KOPT-K1 (cell line): ENCODE results near the gene DMKN.

Experiments used
- H3K27ac ChIP-seq: fragments of 200-600 bp; sonication (generic); 2 replicates; pipeline ENCODE4 v1.5.1; 2016; ENCODE audit warnings: antibody characterized with exemption, mild to moderate bottlenecking, low read depth, low read length; ENCODE audit not compliant: poor library complexity, severe bottlenecking
- H3K36me3 ChIP-seq: fragments of 200-600 bp; sonication (generic); 2 replicates; pipeline ENCODE4 v1.5.1; 2017; ENCODE audit warnings: antibody characterized with exemption, mild to moderate bottlenecking, low read length, moderate library complexity; ENCODE audit not compliant: insufficient read depth
- H3K9me3 ChIP-seq: fragments of 200-600 bp; sonication (generic); 2 replicates; pipeline ENCODE4 v1.5.1; 2017; ENCODE audit warnings: antibody characterized with exemption, low read length, mild to moderate bottlenecking; ENCODE audit not compliant: insufficient read depth, poor library complexity, severe bottlenecking

DMKN gene

GRCh38 chr19:35539850-35540249 is 26.4 kb upstream of the DMKN start:
- no peak overlapping the region for H3K27ac ChIP-seq
- no peaks in the 10 kb centered on the region for H3K36me3 ChIP-seq
- H3K9me3 ChIP-seq: no peaks in the 10 kb centered on the region

GRCh38 chr19:35539314-35539713 is 25.9 kb upstream of the DMKN start:
- H3K36me3 ChIP-seq: no peaks in the 10 kb centered on the region
- H3K27ac ChIP-seq: no peak overlapping the region
- no peaks in the 10 kb centered on the region for H3K9me3 ChIP-seq

DNA sequence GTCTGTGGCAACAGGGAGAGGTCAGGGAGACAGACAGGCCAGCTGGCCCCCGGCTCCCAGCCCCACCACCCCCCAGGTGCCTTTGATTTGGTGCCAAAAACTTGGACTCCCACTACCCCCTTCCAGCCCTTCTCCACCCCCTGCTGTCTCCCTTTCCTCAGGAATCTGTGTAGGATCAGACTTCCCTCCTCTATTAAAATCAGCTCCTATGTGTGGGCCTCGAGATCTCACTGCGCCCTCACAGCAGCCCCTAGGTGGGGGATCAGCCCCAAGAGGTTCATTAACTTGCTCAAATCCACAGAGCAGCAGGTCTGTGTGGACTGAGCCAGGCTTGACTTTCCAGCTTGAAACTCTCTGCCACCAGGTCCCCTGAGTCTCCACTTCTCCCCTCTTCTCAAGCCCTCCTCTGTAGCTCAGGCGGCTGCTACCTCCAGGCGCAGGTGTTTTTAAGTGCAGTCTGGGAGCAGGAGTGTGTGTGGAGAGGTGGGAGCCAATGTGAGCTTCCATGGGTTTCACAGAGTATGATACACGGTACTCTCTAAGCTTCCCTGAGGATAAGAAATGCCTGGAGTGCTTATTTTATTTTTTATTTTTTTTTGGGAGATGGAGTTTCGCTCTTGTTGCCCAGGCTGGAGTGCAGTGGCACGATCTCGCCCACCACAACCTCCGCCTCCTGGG is 21.5 kb upstream of the DMKN start:
- Histone ChIP-seq H3K9me3 (no peaks in the 10 kb centered on the region), H3K27ac (no peak overlapping the region), H3K36me3 (no peaks in the 10 kb centered on the region)

- no peaks in the 10 kb centered on the region for H3K9me3 ChIP-seq
- no peaks in the 10 kb centered on the region for H3K36me3 ChIP-seq
- H3K27ac ChIP-seq: no peak overlapping the region
These were observed 20.5 kb upstream of the DMKN start for GRCh38 chr19:35533822-35534392.

- no peak within 1 kb of the TSS for H3K27ac ChIP-seq
- no peaks in the 10 kb centered on the region for H3K36me3 ChIP-seq
- no peaks in the 10 kb centered on the region for H3K9me3 ChIP-seq
These were observed 19.9 kb upstream of the DMKN start, which contains the start of gene GAPDHS for GRCh38 chr19:35533201-35533821. GAPDHS (plus strand) TSS chr19:35533456; CDS start chr19:35533528, 72 bp downstream.

GRCh38 chr19:35531291-35531690 is 17.8 kb upstream of the DMKN start:
- Histone ChIP-seq H3K27ac (no peak overlapping the region), H3K9me3 (no peaks in the 10 kb centered on the region), H3K36me3 (no peaks in the 10 kb centered on the region)

GRCh38 chr19:35529241-35530218 is 16.1 kb upstream of the DMKN start:
- H3K36me3 ChIP-seq: no peaks in the 10 kb centered on the region
- H3K9me3 ChIP-seq: no peaks in the 10 kb centered on the region
- H3K27ac ChIP-seq: no peak overlapping the region

DNA sequence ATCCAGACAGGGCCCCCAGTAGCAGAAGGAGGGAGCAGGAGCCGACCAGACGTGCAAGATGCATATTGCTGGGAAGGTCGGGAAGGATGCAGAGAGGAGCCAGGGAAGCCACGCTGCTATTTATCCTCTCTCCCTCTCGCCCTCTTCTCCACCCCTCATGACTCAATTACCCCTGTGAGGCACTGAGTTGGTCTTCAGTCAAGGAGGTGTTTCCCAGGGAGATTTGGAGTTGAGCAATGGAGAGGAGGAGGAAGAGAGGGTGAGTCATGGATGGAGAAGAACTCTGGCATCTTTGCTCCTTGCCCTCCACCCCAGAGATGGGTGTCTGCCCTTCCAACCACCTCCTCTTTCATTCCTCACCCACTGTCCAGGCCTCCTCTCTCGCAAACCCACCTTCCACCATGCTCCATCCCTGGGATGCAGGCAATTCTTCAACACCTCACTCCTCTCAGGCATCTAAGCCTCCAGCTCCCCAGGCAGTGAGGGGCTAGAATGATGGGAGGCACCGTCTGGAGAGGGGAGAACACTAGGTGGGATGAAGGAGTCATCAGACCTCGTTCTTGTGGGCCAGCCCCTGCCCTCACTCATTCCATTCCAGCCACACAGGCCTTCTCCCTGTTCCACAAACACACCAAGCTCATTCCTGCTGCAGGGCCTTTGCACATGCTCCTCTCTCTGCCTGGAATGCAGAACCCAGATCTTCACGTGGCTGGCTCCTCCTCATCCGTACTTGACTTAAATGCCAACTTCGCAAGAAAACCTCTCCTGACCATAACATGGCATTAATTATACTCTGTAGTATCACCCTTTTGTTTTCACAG is 15.0 kb upstream of the DMKN start, which contains the start of gene SBSN:
TSS of gene SBSN (minus strand) at position 94 of the 821 bp plus-strand sequence. CDS start at position 64, 30 bp downstream.
- Histone ChIP-seq H3K27ac (no peak within 1 kb of the TSS), H3K9me3 (no peaks in the 10 kb centered on the region), H3K36me3 (no peaks in the 10 kb centered on the region)

DNA sequence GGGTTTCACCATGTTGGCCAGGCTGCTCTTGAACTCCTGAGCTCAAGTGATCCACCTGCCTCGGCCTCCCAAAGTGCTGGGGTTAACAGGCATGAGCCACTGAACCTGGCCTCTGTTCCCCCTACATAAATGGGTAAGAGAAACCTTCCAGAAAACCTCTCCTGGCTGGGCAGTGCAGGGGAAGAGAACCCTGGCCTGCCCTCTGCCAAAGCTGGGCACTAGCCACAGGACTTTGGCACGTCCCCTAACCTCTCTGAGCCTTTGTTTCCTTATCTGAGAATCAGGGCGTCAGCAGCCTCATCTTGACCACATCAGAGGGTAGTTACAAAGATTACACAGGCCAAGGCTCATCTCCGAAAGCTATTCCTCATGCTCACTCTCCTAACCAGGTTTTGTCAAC is 12.4 kb upstream of the DMKN start:
- Histone ChIP-seq H3K27ac (no peak overlapping the region), H3K36me3 (no peaks in the 10 kb centered on the region), H3K9me3 (no peaks in the 10 kb centered on the region)

- H3K36me3 ChIP-seq: no peaks in the 10 kb centered on the region
- no peak overlapping the region for H3K27ac ChIP-seq
These were observed 10.9 kb upstream of the DMKN start for GRCh38 chr19:35524181-35524837.

DNA sequence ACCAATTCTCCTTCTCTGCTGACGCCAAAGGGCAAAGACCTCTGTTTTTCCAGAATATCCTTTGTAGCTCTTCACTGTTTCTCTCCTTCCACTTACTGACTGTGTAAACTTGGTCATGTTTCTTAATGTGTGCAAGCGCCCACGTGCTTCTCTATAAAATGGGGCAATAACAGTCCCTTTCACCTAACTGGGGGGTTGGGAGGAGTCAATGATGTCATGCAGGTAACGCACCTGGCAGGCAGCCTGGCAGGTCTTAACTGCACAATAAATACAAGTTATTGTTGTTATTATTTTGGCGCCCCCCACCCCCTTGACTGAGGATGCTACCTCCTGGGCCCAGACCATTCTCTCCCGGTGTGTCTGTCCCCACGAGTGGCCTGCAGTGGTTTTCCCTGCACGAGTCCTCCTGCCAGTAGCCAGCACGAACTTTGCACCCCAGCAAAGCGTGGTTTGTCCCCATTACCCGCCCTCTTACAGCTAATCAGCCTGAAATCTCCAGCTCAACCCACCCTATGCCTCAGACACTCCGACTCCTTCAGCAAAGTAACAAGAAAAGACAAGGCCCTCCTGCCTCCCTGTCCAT is 9.4 kb upstream of the DMKN start:
- no peak overlapping the region for H3K27ac ChIP-seq
- H3K9me3 ChIP-seq: no peaks in the 10 kb centered on the region
- H3K36me3 ChIP-seq: no peaks in the 10 kb centered on the region

More at GRCh38 chr19:35524181-35524837, 10.9 kb upstream of the DMKN start:
- H3K9me3 ChIP-seq: no peaks in the 10 kb centered on the region

- Histone ChIP-seq H3K36me3 (no peaks in the 10 kb centered on the region), H3K27ac (no peak overlapping the region), H3K9me3 (no peaks in the 10 kb centered on the region)
These were observed 7.8 kb upstream of the DMKN start for GRCh38 chr19:35521124-35521743.

DNA sequence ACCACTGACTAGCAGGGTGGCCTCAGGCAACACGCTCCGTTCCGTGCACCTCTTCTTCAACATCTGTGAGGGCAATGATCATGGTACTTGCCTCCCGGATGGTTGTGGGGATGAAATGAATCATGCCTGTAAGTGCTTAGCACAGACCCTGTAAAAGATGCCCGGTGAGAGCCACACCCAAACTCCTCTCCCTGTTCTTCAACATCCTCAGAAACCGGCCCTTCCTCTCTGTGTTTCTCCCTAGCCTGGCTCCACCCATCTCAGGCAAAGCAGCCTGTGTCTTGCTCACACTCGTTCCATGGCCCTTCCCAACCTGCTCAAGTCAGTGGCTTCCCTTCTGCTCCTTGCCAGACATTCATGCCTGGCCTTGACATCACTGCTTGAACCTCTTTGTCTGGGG is 5.8 kb upstream of the DMKN start:
- Histone ChIP-seq H3K9me3 (no peaks in the 10 kb centered on the region), H3K27ac (no peak overlapping the region), H3K36me3 (no peaks in the 10 kb centered on the region)
